Memory B cell (primary cell): ENCODE results near the gene LGALS9.
"Not testable (repeated sequence)": the region's sequence is repeated elsewhere in the genome, so short reads cannot be mapped to it uniquely, and the experiment has no call there.

ENCODE experiments used
- ATAC-seq: fragments of 150-1000 bp; cut with Tn5 transposase; 2 replicates; pipeline ENCODE4 v1.10.0; 2021; ENCODE audit warnings: low read depth, mild to moderate bottlenecking, moderate library complexity
- DNase-seq, 2 donors: peaks; one replicate each; pipeline ENCODE4 v3.0.0; 2022; ENCODE audit warnings: low spot score in 2 of 2
- H3K27ac Mint-ChIP-seq: one replicate; pipeline ENCODE4 v1.8.0; 2022; ENCODE audit warnings: mild to moderate bottlenecking, moderate library complexity, mixed read lengths
- H3K27me3 Mint-ChIP-seq: one replicate; pipeline ENCODE4 v1.8.0; 2022; ENCODE audit warnings: mixed read lengths
- H3K36me3 Mint-ChIP-seq: one replicate; pipeline ENCODE4 v1.8.0; 2022; ENCODE audit warnings: mild to moderate bottlenecking, mixed read lengths
- H3K4me1 Mint-ChIP-seq: one replicate; pipeline ENCODE4 v1.8.0; 2022; ENCODE audit warnings: mixed read lengths
- H3K4me3 Mint-ChIP-seq: one replicate; pipeline ENCODE4 v1.8.0; 2022; ENCODE audit warnings: mild to moderate bottlenecking, moderate library complexity, mixed read lengths
- H3K9me3 Mint-ChIP-seq: one replicate; pipeline ENCODE4 v1.8.0; 2022; ENCODE audit warnings: mixed read lengths

Gene LGALS9

GRCh38 chr17:27629260-27629659, 1.7 kb upstream of the LGALS9 start:
- DNase-seq, H3K27me3 Mint-ChIP-seq, ATAC-seq, H3K36me3 Mint-ChIP-seq, H3K4me3 Mint-ChIP-seq, H3K9me3 Mint-ChIP-seq: not testable (repeated sequence)
- Mint-ChIP-seq H3K27ac (peak overlapping the region; percentile 70), H3K4me1 (peaks cover 18% of the 10 kb centered on the region)

- DNase-seq (peak in 1 of 2 donors; percentile 23), ATAC-seq (peak; percentile 70)
- peaks cover 3% of the 10 kb centered on the region for H3K36me3 Mint-ChIP-seq
- peak overlapping the region; percentile 88 for H3K27ac Mint-ChIP-seq
- H3K4me3 Mint-ChIP-seq, result peak overlapping the region; percentile 96
- H3K4me1 Mint-ChIP-seq, result peaks cover 33% of the 10 kb centered on the region
- no peaks in the 10 kb centered on the region for H3K9me3 Mint-ChIP-seq
- no peaks in the 10 kb centered on the region for H3K27me3 Mint-ChIP-seq
These were observed 398 bp downstream of the LGALS9 start for GRCh38 chr17:27631411-27631760.

- H3K4me3 Mint-ChIP-seq, result peak overlapping the region; percentile 96
- no peaks in the 10 kb centered on the region for H3K27me3 Mint-ChIP-seq
- peak overlapping the region; percentile 88 for H3K27ac Mint-ChIP-seq
- DNase-seq (no peak), ATAC-seq (no peak)
- H3K36me3 Mint-ChIP-seq, result peaks cover 2% of the 10 kb centered on the region
- no peaks in the 10 kb centered on the region for H3K9me3 Mint-ChIP-seq
- peaks cover 33% of the 10 kb centered on the region for H3K4me1 Mint-ChIP-seq
These were observed 1.1 kb downstream of the LGALS9 start for GRCh38 chr17:27631897-27632725.

GRCh38 chr17:27632766-27633165, 1.8 kb downstream of the LGALS9 start:
- not testable (repeated sequence) for H3K27me3 Mint-ChIP-seq, H3K9me3 Mint-ChIP-seq, DNase-seq, H3K27ac Mint-ChIP-seq, H3K36me3 Mint-ChIP-seq, ATAC-seq
- Mint-ChIP-seq H3K4me3 (peak overlapping the region; percentile 32), H3K4me1 (peaks cover 33% of the 10 kb centered on the region)

- Mint-ChIP-seq H3K4me3 (no peak overlapping the region), H3K27ac (no peak overlapping the region), H3K9me3 (no peaks in the 10 kb centered on the region), H3K36me3 (peaks cover 2% of the 10 kb centered on the region), H3K27me3 (no peaks in the 10 kb centered on the region), H3K4me1 (peaks cover 33% of the 10 kb centered on the region)
- DNase-seq (no peak), ATAC-seq (no peak)
These were observed 2.5 kb downstream of the LGALS9 start for GRCh38 chr17:27633312-27634025.

- Mint-ChIP-seq H3K4me3 (no peak overlapping the region), H3K27me3 (no peaks in the 10 kb centered on the region), H3K4me1 (peaks cover 33% of the 10 kb centered on the region), H3K36me3 (peaks cover 3% of the 10 kb centered on the region), H3K9me3 (no peaks in the 10 kb centered on the region), H3K27ac (peak overlapping the region; percentile 85)
- DNase-seq (no peak), ATAC-seq (no peak)
These were observed 3.0 kb downstream of the LGALS9 start for GRCh38 chr17:27634026-27634335.

- Mint-ChIP-seq H3K36me3 (peaks cover 3% of the 10 kb centered on the region), H3K9me3 (no peaks in the 10 kb centered on the region), H3K4me3 (no peak overlapping the region), H3K27me3 (no peaks in the 10 kb centered on the region), H3K4me1 (peaks cover 33% of the 10 kb centered on the region), H3K27ac (peak overlapping the region; percentile 85)
- ATAC-seq, result peak; percentile 24
- no peak for DNase-seq
These were observed 3.8 kb downstream of the LGALS9 start for GRCh38 chr17:27634776-27635175.

GRCh38 chr17:27635275-27635823, 4.4 kb downstream of the LGALS9 start:
- ATAC-seq (peak; percentile 78), DNase-seq (peak in 1 of 2 donors; percentile 58)
- Mint-ChIP-seq H3K9me3 (no peaks in the 10 kb centered on the region), H3K27me3 (no peaks in the 10 kb centered on the region), H3K4me3 (peak overlapping the region; percentile 50), H3K4me1 (peaks cover 31% of the 10 kb centered on the region), H3K27ac (peak overlapping the region; percentile 85), H3K36me3 (peaks cover 7% of the 10 kb centered on the region)

- H3K27ac Mint-ChIP-seq, result peak overlapping the region; percentile 85
These were observed 5.1 kb downstream of the LGALS9 start for GRCh38 chr17:27636005-27636520.

GRCh38 chr17:27637818-27638217, 6.8 kb downstream of the LGALS9 start:
- peaks cover 17% of the 10 kb centered on the region for H3K4me1 Mint-ChIP-seq
- H3K27ac Mint-ChIP-seq, ATAC-seq, DNase-seq, H3K4me3 Mint-ChIP-seq, H3K9me3 Mint-ChIP-seq, H3K27me3 Mint-ChIP-seq: not testable (repeated sequence)
- peaks cover 16% of the 10 kb centered on the region for H3K36me3 Mint-ChIP-seq

More at GRCh38 chr17:27636005-27636520, 5.1 kb downstream of the LGALS9 start:
- ATAC-seq, H3K36me3 Mint-ChIP-seq, H3K27me3 Mint-ChIP-seq, DNase-seq, H3K4me3 Mint-ChIP-seq, H3K9me3 Mint-ChIP-seq: not testable (repeated sequence)
- peaks cover 26% of the 10 kb centered on the region for H3K4me1 Mint-ChIP-seq

- H3K9me3 Mint-ChIP-seq, H3K27ac Mint-ChIP-seq, H3K4me3 Mint-ChIP-seq, ATAC-seq, DNase-seq, H3K27me3 Mint-ChIP-seq: not testable (repeated sequence)
- H3K36me3 Mint-ChIP-seq, result peaks cover 18% of the 10 kb centered on the region
- H3K4me1 Mint-ChIP-seq, result peaks cover 17% of the 10 kb centered on the region
These were observed 7.5 kb downstream of the LGALS9 start for GRCh38 chr17:27638415-27638914.

- ATAC-seq (no peak), DNase-seq (no peak)
- Mint-ChIP-seq H3K4me3 (no peak overlapping the region), H3K27ac (no peak overlapping the region), H3K4me1 (peaks cover 2% of the 10 kb centered on the region), H3K36me3 (peaks cover 22% of the 10 kb centered on the region), H3K27me3 (no peaks in the 10 kb centered on the region), H3K9me3 (no peaks in the 10 kb centered on the region)
These were observed 9.8 kb downstream of the LGALS9 start for GRCh38 chr17:27640790-27641189.

- Mint-ChIP-seq H3K4me1 (no peaks in the 10 kb centered on the region), H3K9me3 (no peaks in the 10 kb centered on the region), H3K27me3 (no peaks in the 10 kb centered on the region), H3K4me3 (no peak overlapping the region), H3K27ac (no peak overlapping the region), H3K36me3 (peaks cover 35% of the 10 kb centered on the region)
- no peak for DNase-seq
- ATAC-seq, result no peak
These were observed 13.6 kb downstream of the LGALS9 start for GRCh38 chr17:27644586-27644985.

- DNase-seq, H3K27me3 Mint-ChIP-seq, H3K4me1 Mint-ChIP-seq, H3K9me3 Mint-ChIP-seq, H3K27ac Mint-ChIP-seq, H3K4me3 Mint-ChIP-seq: not testable (repeated sequence)
- ATAC-seq, result peak; percentile 47
- H3K36me3 Mint-ChIP-seq, result peaks cover 30% of the 10 kb centered on the region
These were observed 14.6 kb downstream of the LGALS9 start for GRCh38 chr17:27645621-27646020.
